Myocyte (in vitro differentiated cells): ENCODE measurements around the gene C19orf33. TPM values are rescaled to one million over a fixed set of nuclear protein-coding genes. Genes with fewer than 3 reads are reported as not detected.

Experiments used
- DNase-seq: peaks from one replicate; pipeline ENCODE4 v3.0.0-alpha.2; 2012; ENCODE audit warnings: low read depth
- total RNA-seq: library from RNA; depleted of rRNA; stranded (reverse); fragments of >200 nt; gene quantifications from 2 replicates; pipeline ENCODE4 v1.2.3, GENCODE V29; 2014

The C19orf33 gene
- total RNA-seq, 1 donor from 2014 or later = not detected

- DNase-seq = peak; percentile 90
Observed at GRCh38 chr19:38336638-38337359, 32.7 kb downstream of the C19orf33 start.

GRCh38 chr19:38337360-38337653, 33.3 kb downstream of the C19orf33 start:
- DNase-seq = no peak

- DNase-seq = peak; percentile 19
Observed at GRCh38 chr19:38339011-38339410, 35.0 kb downstream of the C19orf33 start.

GRCh38 chr19:38340927-38341326, 36.9 kb downstream of the C19orf33 start:
- DNase-seq = no peak

- DNase-seq = no peak
Observed at GRCh38 chr19:38346837-38347236, 42.8 kb downstream of the C19orf33 start.

- no peak for DNase-seq
Observed at GRCh38 chr19:38350883-38351282, 46.8 kb downstream of the C19orf33 start.

GRCh38 chr19:38351865-38352395, 47.9 kb downstream of the C19orf33 start:
- DNase-seq = peak; percentile 64

- peak; percentile 32 for DNase-seq
Observed at GRCh38 chr19:38352611-38353010, 48.6 kb downstream of the C19orf33 start.

Other genes with a start within 250 kb of the C19orf33 start
- gene DPF1, start 80.0 kb upstream of the C19orf33 start, total RNA-seq = 1.2 and 1.7 TPM in 2 replicates
- gene PPP1R14A, start 47.9 kb upstream of the C19orf33 start, total RNA-seq = not detected in 2 replicates
- 0.11 TPM in 1 of 2 replicates, not detected in the other for gene SPINT2, start 39.7 kb upstream of the C19orf33 start, total RNA-seq
- 51.6 and 68.5 TPM in 2 replicates for gene YIF1B, start 11.7 kb downstream of the C19orf33 start, total RNA-seq
- 1.2 and 2.3 TPM in 2 replicates for gene KCNK6, start 15.6 kb downstream of the C19orf33 start, total RNA-seq
- 0.78 and 1.1 TPM in 2 replicates for gene CATSPERG, start 31.6 kb downstream of the C19orf33 start, total RNA-seq
- gene PSMD8, start 70.3 kb downstream of the C19orf33 start, total RNA-seq = 391 and 475 TPM in 2 replicates
- gene GGN, start 83.8 kb downstream of the C19orf33 start, total RNA-seq = 0.36 and 0.59 TPM in 2 replicates
- gene SPRED3, start 84.4 kb downstream of the C19orf33 start, total RNA-seq = 0.83 and 1.5 TPM in 2 replicates
- 11.7 and 11.8 TPM in 2 replicates for gene FAM98C, start 98.8 kb downstream of the C19orf33 start, total RNA-seq
- gene RASGRP4, start 122.0 kb downstream of the C19orf33 start, total RNA-seq = 0.16 and 0.19 TPM in 2 replicates
- gene RYR1, start 129.4 kb downstream of the C19orf33 start, total RNA-seq = 166 and 168 TPM in 2 replicates